ENCODE results near the gene ABLIM2. TPM values are rescaled to one million over a fixed set of nuclear protein-coding genes. Genes with fewer than 3 reads are reported as not detected.

ABLIM2 gene
- total RNA-seq, 3 donors from 2014 or later (not counting 1 experiment from before 2014, with no cell fraction given): 0.71 to 2.8 (median 1.3) TPM

DNA sequence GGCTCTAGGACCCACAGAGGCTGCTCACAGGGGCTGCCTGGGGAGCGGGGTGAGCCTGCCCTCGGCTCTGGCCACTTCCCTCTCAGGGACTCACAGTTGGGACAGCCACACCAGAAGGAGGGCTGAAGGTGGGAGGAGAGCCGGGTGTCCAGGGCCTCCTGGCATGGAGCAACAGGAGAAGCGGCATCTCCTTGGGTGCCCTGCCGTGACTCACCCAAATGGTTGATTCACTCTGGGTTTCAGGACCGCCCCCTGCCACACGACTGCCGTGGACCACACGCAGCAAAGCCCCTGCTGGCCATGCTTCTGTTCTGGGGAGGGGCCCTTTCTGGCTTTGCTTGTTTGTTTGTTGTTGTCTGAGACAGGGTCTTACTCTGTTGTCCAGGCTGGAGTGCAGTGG lies 132.9 kb downstream of the ABLIM2 start:
- no peak for ATAC-seq
- no peak overlapping the region for H3K4me3 ChIP-seq (ENCODE audit: low read length)
- H3K27me3 ChIP-seq (ENCODE audit: control insufficient read depth, insufficient read depth, low read length): no peaks in the 10 kb centered on the region
- no peak overlapping the region for H3K27ac Mint-ChIP-seq
- TF ChIP-seq, protein P1, sequence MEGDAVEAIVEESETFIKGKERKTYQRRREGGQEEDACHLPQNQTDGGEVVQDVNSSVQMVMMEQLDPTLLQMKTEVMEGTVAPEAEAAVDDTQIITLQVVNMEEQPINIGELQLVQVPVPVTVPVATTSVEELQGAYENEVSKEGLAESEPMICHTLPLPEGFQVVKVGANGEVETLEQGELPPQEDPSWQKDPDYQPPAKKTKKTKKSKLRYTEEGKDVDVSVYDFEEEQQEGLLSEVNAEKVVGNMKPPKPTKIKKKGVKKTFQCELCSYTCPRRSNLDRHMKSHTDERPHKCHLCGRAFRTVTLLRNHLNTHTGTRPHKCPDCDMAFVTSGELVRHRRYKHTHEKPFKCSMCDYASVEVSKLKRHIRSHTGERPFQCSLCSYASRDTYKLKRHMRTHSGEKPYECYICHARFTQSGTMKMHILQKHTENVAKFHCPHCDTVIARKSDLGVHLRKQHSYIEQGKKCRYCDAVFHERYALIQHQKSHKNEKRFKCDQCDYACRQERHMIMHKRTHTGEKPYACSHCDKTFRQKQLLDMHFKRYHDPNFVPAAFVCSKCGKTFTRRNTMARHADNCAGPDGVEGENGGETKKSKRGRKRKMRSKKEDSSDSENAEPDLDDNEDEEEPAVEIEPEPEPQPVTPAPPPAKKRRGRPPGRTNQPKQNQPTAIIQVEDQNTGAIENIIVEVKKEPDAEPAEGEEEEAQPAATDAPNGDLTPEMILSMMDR (IDR thresholded peaks at IDR 0.05): no peak
- H3K4me1 Mint-ChIP-seq: no peaks in the 10 kb centered on the region
- no peak for DNase-seq
- H3K27me3 Mint-ChIP-seq (ENCODE audit: low read depth in 2 of 2): no peaks in the 10 kb centered on the region
- intact Hi-C loops (cut with micrococcal nuclease): no loop called here
- no peak overlapping the region for H3K4me3 Mint-ChIP-seq
- no peaks in the 10 kb centered on the region for H3K4me1 ChIP-seq (ENCODE audit: control insufficient read depth, insufficient read depth, low read length)
- no peaks in the 10 kb centered on the region for H3K36me3 ChIP-seq (ENCODE audit: control insufficient read depth, insufficient read depth, low read length)
- no peaks in the 10 kb centered on the region for H3K9me3 ChIP-seq (ENCODE audit: control insufficient read depth, insufficient read depth, low read length)
- no peak overlapping the region for H3K27ac ChIP-seq (ENCODE audit: low read length)
- H3K36me3 Mint-ChIP-seq: no peaks in the 10 kb centered on the region
- 83% methylated on average over 9 of the region's 9 CpGs for WGBS (ENCODE audit: insufficient coverage)
- no peaks in the 10 kb centered on the region for H3K9me3 Mint-ChIP-seq

DNA sequence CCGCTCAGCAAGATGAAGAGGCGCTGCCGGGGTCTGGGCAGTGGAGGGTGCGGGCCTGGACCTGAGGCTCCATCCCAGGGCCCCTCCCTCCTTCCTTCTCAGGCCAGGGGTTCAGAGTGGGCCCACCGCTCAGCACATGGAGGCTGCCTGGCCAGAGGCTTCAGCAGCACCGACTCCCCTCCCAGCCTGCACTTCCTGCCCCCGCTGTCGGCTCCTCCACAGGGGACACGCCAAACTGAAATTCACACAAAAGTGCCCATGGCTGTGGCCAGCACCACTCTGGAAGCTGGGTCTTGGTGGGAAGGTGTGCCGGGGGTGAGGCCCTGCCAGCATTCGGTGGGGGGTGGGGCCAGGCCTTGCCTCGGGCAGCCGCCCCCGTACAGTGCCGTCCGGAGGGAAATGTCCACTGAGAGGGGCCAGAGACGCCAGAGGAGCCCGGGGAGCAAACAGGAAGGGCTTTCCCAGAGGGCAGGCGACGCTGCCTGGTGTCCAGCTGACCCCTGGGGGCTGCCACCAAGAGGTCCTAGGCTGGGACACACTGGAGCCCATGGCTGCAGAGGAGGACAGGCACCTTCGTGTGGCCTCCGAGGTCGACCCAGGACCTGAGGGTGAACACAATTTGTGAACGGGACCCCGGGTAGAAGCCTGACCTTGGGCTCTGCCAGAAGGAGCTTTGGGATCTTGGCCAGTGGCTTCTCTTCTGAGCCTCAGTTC lies 134.4 kb downstream of the ABLIM2 start:
- Mint-ChIP-seq H3K9me3 (no peaks in the 10 kb centered on the region), H3K4me3 (no peak overlapping the region), H3K27me3 (ENCODE audit: low read depth in 2 of 2) (no peaks in the 10 kb centered on the region), H3K36me3 (no peaks in the 10 kb centered on the region), H3K4me1 (no peaks in the 10 kb centered on the region), H3K27ac (no peak overlapping the region)
- DNase-seq (no peak), ATAC-seq (no peak)
- H3K27ac ChIP-seq (ENCODE audit: low read length): no peak overlapping the region
- no peaks in the 10 kb centered on the region for H3K36me3 ChIP-seq (ENCODE audit: control insufficient read depth, insufficient read depth, low read length)
- no peaks in the 10 kb centered on the region for H3K27me3 ChIP-seq (ENCODE audit: control insufficient read depth, insufficient read depth, low read length)
- H3K4me1 ChIP-seq (ENCODE audit: control insufficient read depth, insufficient read depth, low read length): no peaks in the 10 kb centered on the region
- TF ChIP-seq, protein P1 (IDR thresholded peaks at IDR 0.05): no peak
- intact Hi-C loops (cut with micrococcal nuclease): no loop called here
- H3K4me3 ChIP-seq (ENCODE audit: low read length): no peak overlapping the region
- WGBS (ENCODE audit: insufficient coverage): 56% methylated on average over 25 of the region's 25 CpGs
- H3K9me3 ChIP-seq (ENCODE audit: control insufficient read depth, insufficient read depth, low read length): no peaks in the 10 kb centered on the region

DNA sequence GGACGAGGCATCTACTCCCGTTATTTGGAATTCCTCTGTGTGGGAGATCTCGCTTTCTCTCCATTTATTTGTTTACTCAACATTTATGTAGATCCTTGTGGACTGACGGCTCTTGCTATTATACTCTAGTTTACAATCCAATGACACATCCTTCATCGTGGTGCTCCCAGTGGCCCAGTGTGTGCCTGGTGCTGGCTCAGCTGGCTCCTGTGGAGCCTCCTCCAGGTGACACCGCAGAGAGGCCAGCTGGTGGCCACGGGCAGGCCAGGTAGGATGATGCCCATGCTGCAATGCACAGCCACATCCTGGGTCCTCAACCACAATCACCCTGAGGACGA lies 134.9 kb downstream of the ABLIM2 start:
- Histone ChIP-seq H3K4me1 (ENCODE audit: control insufficient read depth, insufficient read depth, low read length) (no peaks in the 10 kb centered on the region), H3K4me3 (ENCODE audit: low read length) (no peak overlapping the region), H3K36me3 (ENCODE audit: control insufficient read depth, insufficient read depth, low read length) (no peaks in the 10 kb centered on the region), H3K9me3 (ENCODE audit: control insufficient read depth, insufficient read depth, low read length) (no peaks in the 10 kb centered on the region), H3K27me3 (ENCODE audit: control insufficient read depth, insufficient read depth, low read length) (no peaks in the 10 kb centered on the region), H3K27ac (ENCODE audit: low read length) (no peak overlapping the region)
- Mint-ChIP-seq H3K27ac (no peak overlapping the region), H3K9me3 (no peaks in the 10 kb centered on the region), H3K4me3 (no peak overlapping the region), H3K27me3 (ENCODE audit: low read depth in 2 of 2) (peaks cover 0 to under 1% of the 10 kb centered on the region in 2 donors), H3K4me1 (no peaks in the 10 kb centered on the region), H3K36me3 (no peaks in the 10 kb centered on the region)
- TF ChIP-seq, protein P1 (IDR thresholded peaks at IDR 0.05): no peak
- intact Hi-C loops (cut with micrococcal nuclease): no loop called here
- DNase-seq (no peak), ATAC-seq (no peak)
- 80% methylated on average over 8 of the region's 8 CpGs for WGBS (ENCODE audit: insufficient coverage)
